HG02943 (cell line): ENCODE results near the gene PDE6A.

Experiments used
- ATAC-seq: cut with Tn5 transposase; IDR thresholded peaks from one replicate; pipeline ENCODE4 v1.9.1; 2021; ENCODE audit warnings: mild to moderate bottlenecking, low read depth, moderate library complexity; ENCODE audit not compliant: unreplicated experiment

The PDE6A gene

GRCh38 chr5:149823375-149823774, 121.2 kb downstream of the PDE6A start:
- ATAC-seq = no peak

- ATAC-seq = no peak
Observed at GRCh38 chr5:149822301-149822700, 122.3 kb downstream of the PDE6A start.

- ATAC-seq = no peak
Observed at GRCh38 chr5:149820536-149821510, 123.8 kb downstream of the PDE6A start.

DNA sequence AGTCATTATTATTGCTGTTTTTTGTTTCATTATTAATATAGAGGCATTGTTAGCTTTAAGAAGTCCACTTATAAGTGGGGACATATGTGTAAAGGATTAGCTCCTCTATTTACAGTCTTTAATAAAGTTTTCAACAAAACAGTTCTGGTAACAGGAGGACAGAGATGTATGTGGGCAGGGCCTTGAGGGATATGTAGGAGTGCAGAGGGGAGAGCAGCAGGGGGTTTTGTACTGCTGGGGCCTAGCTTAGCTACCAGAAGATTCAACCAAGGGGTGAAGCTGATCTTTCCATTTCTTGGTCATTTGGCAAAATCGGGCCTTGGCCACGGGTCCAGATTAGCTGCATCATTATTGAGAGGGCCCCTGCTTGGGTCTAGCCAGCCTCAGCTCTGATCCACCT, 124.6 kb downstream of the PDE6A start:
- ATAC-seq = no peak

DNA sequence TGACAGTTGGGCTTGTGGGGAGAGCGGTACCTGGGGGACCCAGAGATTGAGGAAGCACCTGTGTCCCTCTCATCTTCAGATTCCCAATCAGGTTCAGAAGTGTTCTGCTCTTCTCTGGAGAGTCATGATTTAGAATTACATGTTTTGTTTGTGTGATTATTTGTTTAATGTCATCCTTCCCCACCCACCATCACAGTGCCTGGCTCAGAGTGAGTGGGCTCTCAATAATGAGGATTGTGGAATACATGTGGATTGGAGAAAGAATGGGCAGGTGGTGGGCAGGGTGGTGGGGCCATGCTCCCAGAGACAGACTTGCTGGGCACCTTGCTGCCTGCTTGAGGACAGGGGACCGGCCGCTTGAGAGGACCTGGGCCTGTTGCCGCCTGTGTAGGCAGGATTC, 126.5 kb downstream of the PDE6A start:
- no peak for ATAC-seq

GRCh38 chr5:149817539-149818060, 127.0 kb downstream of the PDE6A start:
- no peak for ATAC-seq

- ATAC-seq = no peak
Observed at GRCh38 chr5:149816661-149817060, 127.9 kb downstream of the PDE6A start.

DNA sequence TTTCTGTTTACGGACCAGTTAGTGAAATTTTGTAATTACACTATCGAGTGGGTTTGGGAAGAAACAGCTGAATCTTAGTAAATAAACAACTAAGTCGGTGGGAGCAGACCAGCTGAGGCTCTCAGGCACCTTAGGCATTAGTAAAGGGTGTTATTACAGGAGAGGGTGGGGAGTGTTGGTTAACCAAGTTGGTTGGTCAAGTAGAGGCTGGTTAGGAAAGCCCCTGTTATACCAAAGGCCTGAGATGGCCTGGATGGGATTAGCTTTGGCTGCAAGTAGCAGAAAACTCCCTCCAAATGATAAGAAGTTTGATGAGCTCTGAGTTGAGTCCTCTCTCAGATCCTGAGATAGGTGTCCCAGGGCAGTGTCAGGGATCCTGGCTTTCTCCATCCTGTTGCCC, 133.1 kb downstream of the PDE6A start:
- no peak for ATAC-seq

DNA sequence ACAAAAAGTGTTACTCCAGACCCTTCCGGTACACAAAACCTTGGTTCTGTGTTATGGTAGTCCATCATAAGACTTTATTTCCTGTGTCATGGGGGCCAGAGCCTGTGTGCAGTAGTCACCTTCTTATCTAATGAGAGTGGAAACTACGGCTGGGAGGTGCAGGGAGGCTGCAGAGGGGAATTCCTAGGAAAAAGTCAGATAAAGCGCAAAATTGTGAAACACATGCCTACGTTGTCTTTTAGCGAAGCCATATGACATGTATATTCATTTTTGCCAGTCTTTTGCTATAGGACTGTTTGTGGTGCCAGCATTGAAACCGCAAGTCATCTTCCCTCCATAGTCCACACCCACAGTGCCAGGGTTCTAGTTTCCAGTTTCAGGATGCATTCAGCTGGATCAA, 133.7 kb downstream of the PDE6A start:
- ATAC-seq = no peak

DNA sequence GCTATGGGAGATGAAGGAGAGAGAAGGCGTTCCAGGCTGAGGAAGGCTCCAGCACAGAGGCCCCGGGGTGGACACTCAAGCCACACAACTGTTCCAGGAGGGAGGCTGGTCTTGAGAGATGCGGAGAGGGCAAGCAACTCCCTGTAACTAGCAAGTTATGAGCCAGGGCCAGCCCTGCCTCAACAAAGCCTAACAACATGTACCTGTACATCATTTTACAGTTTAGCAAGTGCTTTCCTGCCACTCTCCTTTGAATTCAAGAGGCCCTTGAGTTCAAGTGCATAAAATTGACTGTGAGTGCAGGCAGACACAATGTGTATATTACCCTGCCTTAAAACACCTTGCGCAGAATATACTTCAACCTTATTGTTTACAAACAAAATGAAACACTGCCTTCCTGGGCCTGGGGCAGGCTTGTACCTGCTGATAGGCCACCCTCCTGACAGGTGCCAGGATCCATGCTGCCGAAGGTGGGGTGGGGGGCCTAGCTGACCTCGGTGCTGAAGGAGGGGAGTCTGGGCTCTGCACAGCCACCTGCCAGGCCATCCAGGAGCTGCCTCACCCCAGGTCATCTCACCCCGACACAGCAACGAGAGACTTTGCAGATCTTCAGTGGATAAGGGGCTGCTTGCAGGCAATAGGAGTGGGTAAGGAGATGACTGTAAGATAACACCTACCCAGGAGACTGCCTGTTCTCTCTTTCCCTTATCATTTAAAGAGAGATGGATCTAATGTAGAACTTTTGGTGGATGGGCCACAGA, 134.5 kb downstream of the PDE6A start:
- ATAC-seq = no peak

DNA sequence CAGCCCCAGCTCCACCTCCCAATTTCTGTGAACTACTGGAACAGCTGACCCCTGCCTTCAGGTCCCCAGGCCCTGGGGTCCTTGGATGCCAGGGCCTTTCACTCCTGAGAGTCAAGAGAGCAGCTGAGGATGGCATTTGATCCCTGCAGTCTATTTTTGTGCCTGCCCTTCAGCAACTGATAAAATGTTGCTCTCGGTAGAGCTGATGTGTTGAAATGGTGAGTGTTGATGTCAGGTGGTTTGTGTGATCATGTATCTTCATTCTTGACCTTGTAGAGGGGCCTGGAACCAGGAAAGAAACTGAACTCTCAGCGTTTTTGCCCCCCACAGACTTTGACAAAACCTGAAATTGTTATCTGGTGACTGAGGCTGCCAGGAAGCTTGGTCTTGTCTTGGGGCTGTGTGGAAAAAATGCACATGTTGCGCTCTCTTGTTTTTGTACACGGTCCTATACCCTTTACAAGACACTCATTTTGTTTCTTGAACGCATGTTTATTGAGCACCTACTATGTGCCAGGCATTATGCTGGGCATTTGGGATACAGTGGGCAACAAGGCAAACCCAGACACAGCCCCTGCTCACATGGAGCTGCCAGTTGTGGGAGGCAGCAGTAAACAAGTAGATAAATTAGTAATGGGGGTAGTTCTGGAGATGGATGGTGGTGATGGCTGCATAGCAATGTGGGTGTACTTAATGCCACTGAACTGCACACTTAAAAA, 136.2 kb downstream of the PDE6A start:
- no peak for ATAC-seq
